GM19099 (cell line): Measurements from ENCODE around the gene COQ10B.

ENCODE experiments used
- POLR2A ChIP-seq: IDR thresholded peaks from 3 replicates; pipeline ENCODE4 v1.6.1; 2011; ENCODE audit warnings: low read depth; ENCODE audit not compliant: insufficient read length; ENCODE audit errors: extremely low read depth

The COQ10B gene

DNA sequence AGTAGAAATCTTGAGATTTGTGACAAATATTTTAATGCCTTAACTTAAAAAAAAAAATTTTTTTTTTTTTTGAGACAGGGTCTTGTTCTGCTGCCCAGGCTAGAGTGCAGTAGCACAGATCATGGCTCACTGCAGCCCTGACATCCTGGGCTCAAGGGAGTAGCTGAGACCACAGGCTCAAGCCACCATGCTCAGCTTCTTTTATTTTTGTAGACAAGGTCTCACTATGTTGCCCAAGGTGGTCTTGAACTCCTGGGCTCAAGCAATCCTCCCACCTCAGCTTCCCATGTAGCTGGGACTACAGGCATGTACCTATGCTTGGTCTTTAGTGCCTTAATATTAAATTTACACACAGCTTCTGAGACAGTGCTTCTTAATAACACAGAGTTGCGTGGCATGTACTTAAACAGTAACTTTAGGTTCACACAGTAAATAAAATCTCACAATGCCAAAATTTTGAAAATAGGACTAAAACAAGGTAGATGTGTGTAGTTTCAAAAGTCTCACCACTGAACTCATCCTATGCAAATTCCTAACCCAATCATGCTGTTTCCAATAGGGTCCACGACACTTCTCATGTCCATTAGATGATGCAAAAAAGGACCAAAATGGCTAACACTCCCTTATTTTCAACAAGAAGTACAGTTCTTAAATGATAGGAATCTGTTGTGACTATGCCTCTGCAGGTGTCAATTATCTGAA lies 42.2 kb downstream of the COQ10B start:
- TF ChIP-seq POLR2A, result no peak

DNA sequence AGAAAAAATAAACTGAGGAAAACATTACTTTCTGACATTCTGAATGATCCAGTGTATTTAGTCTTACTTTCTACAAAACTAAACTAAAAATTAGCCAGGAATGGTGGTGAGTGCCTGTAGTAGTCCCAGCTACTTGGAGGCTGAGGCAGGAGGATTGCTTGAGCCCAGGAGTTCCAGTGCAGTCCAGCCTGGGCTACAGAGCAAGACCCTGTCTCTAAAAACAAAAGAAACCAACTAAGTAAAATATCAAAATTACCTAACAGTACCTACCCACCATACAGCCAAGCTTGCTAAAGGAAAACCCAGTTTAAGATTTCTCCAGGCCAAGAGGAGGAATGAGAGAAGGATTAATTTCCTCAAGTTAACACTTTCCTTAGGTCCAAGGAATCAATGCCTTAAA lies 43.3 kb downstream of the COQ10B start:
- no peak for TF ChIP-seq POLR2A

GRCh38 chr2:197497326-197497725 lies 44.0 kb downstream of the COQ10B start:
- no peak for TF ChIP-seq POLR2A

DNA sequence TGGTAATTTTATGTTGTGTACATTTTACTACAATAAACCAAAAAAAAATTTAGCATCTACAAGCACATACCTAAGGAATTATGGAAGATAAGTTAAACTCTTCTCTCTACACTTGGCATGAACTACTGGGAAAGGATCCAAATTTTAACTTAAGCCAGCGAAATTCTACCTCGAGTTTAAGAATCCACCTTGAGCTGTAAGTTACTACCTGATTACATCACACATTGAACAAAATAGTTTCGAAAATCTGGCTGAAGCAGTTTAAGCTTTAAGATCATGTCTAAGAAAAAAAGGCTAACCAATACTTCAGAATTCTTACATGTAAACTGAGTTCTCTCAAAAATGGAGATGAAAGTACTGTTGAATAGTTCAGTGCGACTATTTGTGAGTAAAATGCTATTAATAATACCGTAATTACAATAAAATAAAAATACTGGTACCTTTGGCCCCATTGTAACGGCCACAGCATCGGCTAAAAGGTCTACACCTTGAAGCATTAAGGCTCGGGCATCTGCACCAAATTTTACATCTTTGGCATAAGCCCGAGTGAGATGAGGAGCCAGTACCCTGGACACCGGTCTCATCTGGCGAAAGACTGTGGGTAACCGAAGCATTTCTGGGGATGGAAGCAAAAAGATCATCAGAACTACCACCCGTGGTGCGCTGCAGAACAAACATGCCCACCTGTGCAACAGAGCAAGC lies 45.0 kb downstream of the COQ10B start:
- no peak for TF ChIP-seq POLR2A

GRCh38 chr2:197498937-197499593 lies 45.7 kb downstream of the COQ10B start:
- TF ChIP-seq POLR2A, result peak; percentile 46

DNA sequence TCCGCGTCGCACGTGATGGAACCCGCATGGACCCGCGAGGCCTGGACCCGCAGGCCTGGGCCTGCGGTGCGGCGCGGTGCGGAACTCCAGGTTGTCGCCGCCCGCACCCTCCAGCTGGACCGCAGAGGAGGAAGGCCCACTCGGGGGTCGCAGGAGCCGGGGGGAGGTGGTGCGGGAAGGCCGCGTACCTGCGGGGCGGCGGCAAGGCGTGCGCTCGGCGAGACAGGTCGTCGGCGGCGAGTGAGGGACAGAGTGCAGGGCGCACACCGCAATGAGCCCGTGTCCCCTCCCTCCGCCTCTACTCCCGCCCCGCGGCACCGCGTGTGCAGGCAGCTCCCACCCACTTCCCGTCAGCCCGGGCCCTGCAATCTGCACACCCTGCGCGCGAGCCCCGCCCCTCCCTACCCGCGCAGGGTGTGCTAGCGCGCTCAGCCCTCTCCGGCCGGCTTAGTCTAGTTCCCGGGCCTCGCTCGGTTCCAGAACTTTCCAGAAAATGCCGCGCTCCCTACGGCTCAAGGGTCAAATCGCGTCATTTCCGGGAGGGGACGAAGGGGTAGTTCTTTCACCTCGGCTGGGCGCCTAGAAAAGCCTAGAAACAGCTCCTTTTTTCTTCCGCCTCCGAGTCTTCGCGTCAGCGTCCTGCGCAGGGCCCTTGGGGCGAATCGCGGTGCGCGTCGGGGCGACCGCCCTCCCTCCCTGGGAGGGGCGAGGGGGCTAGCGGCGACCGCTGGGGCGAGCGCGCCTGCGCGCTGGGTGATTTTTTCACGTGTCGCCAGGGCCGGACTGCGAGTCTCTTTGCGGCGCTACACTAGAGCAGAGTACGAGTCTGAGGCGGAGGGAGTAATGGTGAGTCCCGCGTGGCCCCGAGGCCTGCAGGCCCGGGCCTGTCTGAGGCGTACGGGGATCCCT lies 46.5 kb downstream of the COQ10B start, which contains the start of the genes HSPD1 and HSPE1:
TSS of gene HSPD1 (minus strand) at position 247 of the 909 bp plus-strand sequence. CDS start 992 bp downstream, outside the sequence.
TSS of gene HSPE1 (plus strand) at position 786 of the 909 bp plus-strand sequence. CDS start at position 844, 58 bp downstream.
- peak; percentile 96 for TF ChIP-seq POLR2A

DNA sequence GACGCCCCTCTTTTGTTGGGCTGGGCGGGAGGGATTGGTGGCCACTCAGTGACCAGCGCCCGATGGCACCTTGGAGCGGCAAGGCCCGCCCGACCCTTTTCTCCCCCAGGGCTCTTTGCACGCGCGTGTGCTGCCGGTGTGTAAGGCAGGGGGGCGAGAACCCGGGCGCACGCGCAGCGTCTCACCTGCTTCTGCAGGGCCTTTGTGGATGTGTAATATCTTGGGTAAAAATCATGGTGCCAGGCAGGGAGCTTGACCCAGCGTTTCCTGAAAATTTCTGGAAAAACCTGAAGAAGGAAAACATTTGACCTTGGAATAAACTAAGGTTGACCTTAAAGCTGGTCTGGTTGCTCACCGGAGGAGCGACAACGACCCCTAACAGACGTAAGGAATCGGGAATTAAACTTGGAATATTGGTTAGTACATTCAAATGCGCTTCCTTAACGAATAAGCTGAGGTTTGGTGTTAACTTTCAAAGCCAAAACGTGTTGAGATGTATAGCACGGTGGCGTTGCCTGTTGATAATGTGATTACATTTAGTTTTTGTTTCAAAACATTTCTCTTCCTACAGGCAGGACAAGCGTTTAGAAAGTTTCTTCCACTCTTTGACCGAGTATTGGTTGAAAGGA lies 47.3 kb downstream of the COQ10B start:
- TF ChIP-seq POLR2A, result no peak

- no peak for TF ChIP-seq POLR2A
These were observed 48.8 kb downstream of the COQ10B start for GRCh38 chr2:197502201-197502600.

- TF ChIP-seq POLR2A, result no peak
These were observed 49.3 kb downstream of the COQ10B start for GRCh38 chr2:197502685-197503084.

DNA sequence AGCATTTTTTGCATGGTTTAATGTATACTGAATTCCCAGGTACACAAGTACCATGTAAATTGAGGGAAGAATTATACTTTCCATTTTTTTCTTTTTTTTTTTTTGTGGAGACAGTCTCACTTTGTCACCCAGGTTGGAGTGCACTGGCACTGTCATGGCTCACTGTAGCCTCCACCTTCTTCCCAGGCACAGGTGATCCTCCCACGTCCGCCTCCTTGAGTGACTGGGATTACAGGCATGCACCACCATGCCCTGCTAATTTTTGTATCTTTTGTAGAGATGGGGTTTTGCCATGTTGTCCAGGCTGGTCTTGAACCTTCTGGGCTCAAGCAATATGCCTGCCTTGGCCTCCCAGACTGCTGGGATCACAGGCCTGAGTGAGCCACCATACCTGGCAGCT lies 50.6 kb downstream of the COQ10B start:
- no peak for TF ChIP-seq POLR2A

DNA sequence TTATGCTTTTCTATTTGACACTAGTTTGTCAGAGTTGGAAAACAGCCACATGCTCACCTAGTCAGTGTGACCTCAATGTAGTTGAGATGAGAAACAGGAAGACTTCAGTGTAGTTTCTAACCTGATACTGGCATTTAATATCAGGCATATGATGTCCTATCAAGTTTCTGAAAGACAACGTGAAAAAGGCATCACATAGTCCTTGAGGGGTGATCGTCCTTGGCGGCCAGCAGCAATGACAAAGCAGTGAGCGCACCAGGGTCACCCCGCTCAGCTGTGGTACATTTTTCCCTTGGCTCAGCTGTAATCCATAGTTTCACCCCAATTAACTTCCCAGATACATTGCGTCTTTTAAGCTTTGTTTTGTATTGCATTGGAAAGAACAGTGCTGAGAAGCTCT lies 51.2 kb downstream of the COQ10B start:
- no peak for TF ChIP-seq POLR2A

- TF ChIP-seq POLR2A, result no peak
These were observed 53.3 kb downstream of the COQ10B start for GRCh38 chr2:197506658-197507057.

- TF ChIP-seq POLR2A, result no peak
These were observed 60.6 kb downstream of the COQ10B start for GRCh38 chr2:197513915-197514314.

GRCh38 chr2:197514754-197515153 lies 61.4 kb downstream of the COQ10B start:
- TF ChIP-seq POLR2A, result no peak
